HCT116 (cell line): ENCODE measurements around the gene BTN1A1.

Source experiments
- POLR2AphosphoS5 ChIP-seq: IDR thresholded peaks from 2 replicates; pipeline ENCODE4 v1.6.1; 2011; ENCODE audit warnings: mild to moderate bottlenecking, low read depth, low read length, moderate library complexity
- ZFX ChIP-seq: fragments of 450-650 bp; IDR thresholded peaks from 2 replicates; pipeline ENCODE4 v1.6.1; 2017

- no peak for TF ChIP-seq ZFX
- TF ChIP-seq POLR2AphosphoS5 = no peak
Measured at GRCh38 chr6:26543953-26544352, 43.9 kb downstream of the BTN1A1 start.
